ENCODE data around the gene NAALADL1. TPM values are rescaled to one million over a fixed set of nuclear protein-coding genes. Genes with fewer than 3 reads are reported as not detected.
A peak's percentile ranks its signal among the peaks of the same experiment; 100 is the strongest.

NAALADL1 gene
- total and polyA plus RNA-seq, 4 donors: 7.4 to 22.0 (median 13.2) TPM

DNA sequence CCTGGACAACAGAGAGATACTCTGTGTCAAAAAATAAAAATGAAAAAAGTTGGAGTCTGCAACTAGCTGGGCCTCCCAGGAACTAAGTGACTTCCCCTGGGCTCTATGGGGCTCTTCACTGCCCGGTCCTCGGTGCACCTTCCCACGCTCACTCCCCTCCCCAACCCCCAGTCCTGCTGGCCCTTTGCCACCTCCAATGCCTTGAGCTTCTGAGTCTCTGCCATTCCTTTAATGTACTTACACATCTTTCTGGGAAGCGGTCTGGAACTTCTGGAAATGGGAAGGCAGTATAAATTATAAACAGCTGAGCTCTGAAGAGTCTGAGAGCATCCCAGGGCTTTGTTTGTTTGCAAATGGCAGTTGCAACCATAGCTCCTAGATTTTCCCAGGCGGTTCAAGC is 55.6 kb downstream of the NAALADL1 start:
- H3K27ac ChIP-seq (ENCODE audit: low read depth in 1 of 2, low read length in 1 of 2): no peak overlapping the region
- no peak overlapping the region for H3K4me3 ChIP-seq
- peak in 1 of 3 donors; percentile 20 for DNase-seq
- H3K9me3 ChIP-seq (ENCODE audit: control insufficient read depth in 4 of 4, insufficient read depth in 3 of 4, low read length in 3 of 4): no peaks in the 10 kb centered on the region
- H3K36me3 ChIP-seq (ENCODE audit: control insufficient read depth in 4 of 4, insufficient read depth in 4 of 4, low read length in 4 of 4): no peaks in the 10 kb centered on the region
- 71 to 85% methylated on average over 5 of the region's 5 CpGs for WGBS, 2 donors
- TF ChIP-seq, protein P1, sequence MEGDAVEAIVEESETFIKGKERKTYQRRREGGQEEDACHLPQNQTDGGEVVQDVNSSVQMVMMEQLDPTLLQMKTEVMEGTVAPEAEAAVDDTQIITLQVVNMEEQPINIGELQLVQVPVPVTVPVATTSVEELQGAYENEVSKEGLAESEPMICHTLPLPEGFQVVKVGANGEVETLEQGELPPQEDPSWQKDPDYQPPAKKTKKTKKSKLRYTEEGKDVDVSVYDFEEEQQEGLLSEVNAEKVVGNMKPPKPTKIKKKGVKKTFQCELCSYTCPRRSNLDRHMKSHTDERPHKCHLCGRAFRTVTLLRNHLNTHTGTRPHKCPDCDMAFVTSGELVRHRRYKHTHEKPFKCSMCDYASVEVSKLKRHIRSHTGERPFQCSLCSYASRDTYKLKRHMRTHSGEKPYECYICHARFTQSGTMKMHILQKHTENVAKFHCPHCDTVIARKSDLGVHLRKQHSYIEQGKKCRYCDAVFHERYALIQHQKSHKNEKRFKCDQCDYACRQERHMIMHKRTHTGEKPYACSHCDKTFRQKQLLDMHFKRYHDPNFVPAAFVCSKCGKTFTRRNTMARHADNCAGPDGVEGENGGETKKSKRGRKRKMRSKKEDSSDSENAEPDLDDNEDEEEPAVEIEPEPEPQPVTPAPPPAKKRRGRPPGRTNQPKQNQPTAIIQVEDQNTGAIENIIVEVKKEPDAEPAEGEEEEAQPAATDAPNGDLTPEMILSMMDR (IDR thresholded peaks at IDR 0.05; ENCODE audit: control extremely low read depth, extremely low read depth): no peak
- no peaks in the 10 kb centered on the region for H3K4me1 ChIP-seq (ENCODE audit: control insufficient read depth in 5 of 5, insufficient read depth in 5 of 5, low read length in 5 of 5)
- no peak for ATAC-seq (ENCODE audit: insufficient read depth, low FRiP score)
- H3K9ac ChIP-seq (ENCODE audit: insufficient read depth in 1 of 2, low read length in 2 of 2): no peak overlapping the region
- no peaks in the 10 kb centered on the region for H3K27me3 ChIP-seq (ENCODE audit: control insufficient read depth in 3 of 3, insufficient read depth in 3 of 3, low read length in 2 of 3)

DNA sequence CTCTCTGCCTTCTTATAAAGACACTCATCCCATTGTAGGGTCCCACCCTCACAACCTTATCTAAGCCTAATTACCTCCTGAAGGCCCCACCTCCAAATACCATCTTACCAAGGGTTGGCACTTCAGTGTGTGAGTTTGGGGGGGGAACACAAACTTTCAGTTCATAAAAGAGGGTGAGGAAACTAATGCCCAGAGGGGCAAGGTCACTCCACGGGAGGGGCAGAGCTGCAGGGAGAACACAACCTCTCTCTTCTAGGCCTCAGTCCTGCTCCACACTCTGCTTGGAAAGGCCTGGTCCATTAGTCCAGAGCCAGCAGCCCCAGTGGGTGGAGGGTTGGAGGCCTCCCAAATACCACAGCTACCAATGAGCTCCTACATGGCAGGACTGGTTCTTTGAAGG is 58.9 kb downstream of the NAALADL1 start:
- Histone ChIP-seq H3K4me3 (no peak overlapping the region), H3K4me1 (ENCODE audit: control insufficient read depth in 5 of 5, insufficient read depth in 5 of 5, low read length in 5 of 5) (peaks cover 0 to 12% (median 0%) of the 10 kb centered on the region in 5 donors), H3K9me3 (ENCODE audit: control insufficient read depth in 4 of 4, insufficient read depth in 3 of 4, low read length in 3 of 4) (no peaks in the 10 kb centered on the region), H3K36me3 (ENCODE audit: control insufficient read depth in 4 of 4, insufficient read depth in 4 of 4, low read length in 4 of 4) (no peaks in the 10 kb centered on the region), H3K9ac (ENCODE audit: insufficient read depth in 1 of 2, low read length in 2 of 2) (no peak overlapping the region), H3K27me3 (ENCODE audit: control insufficient read depth in 3 of 3, insufficient read depth in 3 of 3, low read length in 2 of 3) (no peaks in the 10 kb centered on the region), H3K27ac (ENCODE audit: low read depth in 1 of 2, low read length in 1 of 2) (no peak overlapping the region)
- ATAC-seq (ENCODE audit: insufficient read depth, low FRiP score) (no peak), DNase-seq (no peak)
- 80 to 100% methylated on average over 1 of the region's 1 CpG for WGBS, 2 donors
- TF ChIP-seq, protein P1 (IDR thresholded peaks at IDR 0.05; ENCODE audit: control extremely low read depth, extremely low read depth): no peak

DNA sequence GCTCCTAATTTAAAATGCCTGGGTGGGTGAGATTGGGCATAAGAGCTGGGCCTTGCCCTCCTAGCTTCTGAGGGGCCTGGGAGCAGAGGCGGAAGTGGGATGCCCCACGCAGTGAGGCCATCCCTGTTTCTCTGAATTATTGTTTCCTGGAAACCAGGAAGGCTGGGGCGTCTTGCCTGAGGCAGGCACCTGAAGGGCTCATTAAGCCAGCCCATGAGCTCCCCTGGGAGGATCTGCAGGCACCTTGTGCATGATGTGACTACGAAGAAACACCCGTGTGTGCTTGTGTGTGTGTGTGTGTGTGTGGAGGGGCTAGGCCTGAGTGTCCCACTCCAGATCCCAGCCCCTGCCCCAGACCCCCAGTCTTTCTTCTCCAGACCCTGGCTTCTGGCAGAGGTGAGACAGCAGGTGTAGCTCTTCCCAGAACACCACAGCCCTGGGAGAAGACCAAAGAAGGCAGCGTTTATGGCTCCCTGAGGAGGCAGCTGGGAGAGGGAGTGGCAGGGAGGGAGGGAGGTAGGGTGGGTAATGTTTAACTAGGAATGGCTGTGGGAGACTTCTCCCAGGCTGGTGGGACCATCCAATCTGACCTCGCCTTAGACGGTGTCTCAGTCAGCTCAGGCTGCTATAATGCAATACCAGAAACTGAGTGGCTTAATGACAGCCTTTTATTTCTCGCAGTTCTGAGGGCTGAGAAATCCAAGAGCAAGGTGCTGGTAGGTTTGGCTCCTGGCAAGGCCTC is 59.5 kb downstream of the NAALADL1 start:
- no peak overlapping the region for H3K27ac ChIP-seq (ENCODE audit: low read depth in 1 of 2, low read length in 1 of 2)
- no peaks in the 10 kb centered on the region for H3K9me3 ChIP-seq (ENCODE audit: control insufficient read depth in 4 of 4, insufficient read depth in 3 of 4, low read length in 3 of 4)
- H3K27me3 ChIP-seq (ENCODE audit: control insufficient read depth in 3 of 3, insufficient read depth in 3 of 3, low read length in 2 of 3): no peaks in the 10 kb centered on the region
- no peak overlapping the region for H3K4me3 ChIP-seq
- no peak overlapping the region for H3K9ac ChIP-seq (ENCODE audit: insufficient read depth in 1 of 2, low read length in 2 of 2)
- 79 to 81% methylated on average over 9 of the region's 9 CpGs for WGBS, 2 donors
- ATAC-seq (ENCODE audit: insufficient read depth, low FRiP score): no peak
- DNase-seq: no peak
- H3K36me3 ChIP-seq (ENCODE audit: control insufficient read depth in 4 of 4, insufficient read depth in 4 of 4, low read length in 4 of 4): peaks cover 0 to 2% (median 0%) of the 10 kb centered on the region in 4 donors
- TF ChIP-seq, protein P1 (IDR thresholded peaks at IDR 0.05; ENCODE audit: control extremely low read depth, extremely low read depth): no peak
- peaks cover 0 to 12% (median 0%) of the 10 kb centered on the region in 5 donors for H3K4me1 ChIP-seq (ENCODE audit: control insufficient read depth in 5 of 5, insufficient read depth in 5 of 5, low read length in 5 of 5)

Data from lung (tissue), 12 donors.